Sigmoid colon (tissue), 4 donors: ENCODE results near the gene OTC.

Experiments used
- CTCF ChIP-seq, 4 experiments: fragments of 450-650 bp in 3 of 4; fragments of 200-600 bp in 1 of 4; IDR thresholded peaks; one replicate each; pipeline ENCODE4 v1.5.1; 2016 to 2019; ENCODE audit warnings: antibody characterized with exemption in 4 of 4, mild to moderate bottlenecking in 3 of 4, moderate library complexity in 2 of 4
- EP300 ChIP-seq, 4 donors: sonication (generic); formaldehyde crosslinking; IDR thresholded peaks; one replicate each; pipeline ENCODE4 v1.6.1; 2017; ENCODE audit warnings: antibody characterized with exemption in 4 of 4
- POLR2A ChIP-seq, 2 donors: fragments of 450-650 bp; IDR thresholded peaks; one replicate each; pipeline ENCODE4 v1.6.1; 2016; ENCODE audit warnings: antibody characterized with exemption in 2 of 2, mild to moderate bottlenecking in 2 of 2, moderate library complexity in 2 of 2
- POLR2AphosphoS5 ChIP-seq, 4 donors: sonication (generic); formaldehyde crosslinking; IDR thresholded peaks; one replicate each; pipeline ENCODE4 v1.6.1; 2017; ENCODE audit warnings: antibody characterized with exemption in 4 of 4

- TF ChIP-seq CTCF (IDR thresholded peaks at IDR 0.05) (no peak), POLR2AphosphoS5 (IDR thresholded peaks at IDR 0.05) (no peak), POLR2A (IDR thresholded peaks at IDR 0.05) (no peak), EP300 (IDR thresholded peaks at IDR 0.05) (no peak)
These were observed 26.7 kb downstream of the OTC start for GRCh38 chrX:38379088-38379487.
